ENCODE results near the gene ZFAND6. TPM values are rescaled to one million over a fixed set of nuclear protein-coding genes. Genes with fewer than 3 reads are reported as not detected.
"Not testable (repeated sequence)": the region's sequence is repeated elsewhere in the genome, so short reads cannot be mapped to it uniquely, and the experiment has no call there.

Gene ZFAND6
- total and polyA plus RNA-seq, 4 donors = 61.2 to 94.0 (median 75.5) TPM

DNA sequence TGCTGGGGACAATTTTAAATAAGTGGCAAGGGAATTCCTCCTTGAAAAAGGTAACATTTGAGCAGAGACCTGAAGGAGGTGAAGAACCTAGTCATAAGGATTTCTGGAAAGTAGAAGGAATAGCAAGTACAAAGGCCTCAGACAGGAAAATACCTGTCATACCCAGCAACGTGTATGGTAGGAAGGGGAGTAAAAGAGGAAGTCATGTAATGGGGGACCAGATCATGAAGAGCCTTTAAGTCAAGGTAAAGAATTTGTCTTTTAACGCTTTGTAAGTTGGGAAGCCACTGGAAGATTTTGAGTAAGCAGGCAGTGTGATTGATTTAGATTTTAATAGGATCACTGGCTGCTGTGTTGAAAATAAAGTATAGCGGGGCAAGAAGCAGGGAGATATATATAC lies 49.9 kb downstream of the ZFAND6 start:
- Histone ChIP-seq H3K9me3 (ENCODE audit: control insufficient read depth, low read length) (no peaks in the 10 kb centered on the region), H3K27ac (ENCODE audit: low read depth in 1 of 2, low read length in 2 of 2) (no peak overlapping the region), H3K36me3 (ENCODE audit: control insufficient read depth in 1 of 2, insufficient read depth in 2 of 2, low read length in 1 of 2) (no peaks in the 10 kb centered on the region), H3K4me1 (ENCODE audit: control insufficient read depth in 1 of 2, insufficient read depth in 2 of 2, low read length in 2 of 2) (no peaks in the 10 kb centered on the region), H3K27me3 (ENCODE audit: control insufficient read depth in 1 of 2, insufficient read depth in 2 of 2, low read length in 1 of 2) (no peaks in the 10 kb centered on the region), H3K4me3 (ENCODE audit: low read length in 2 of 2) (no peak overlapping the region)
- ATAC-seq (ENCODE audit: low FRiP score) (no peak), DNase-seq (no peak)
- 80 to 89% methylated on average over 3 of the region's 3 CpGs for WGBS, 2 donors
- intact Hi-C loops (cut with DNase I) = no loop called here

DNA sequence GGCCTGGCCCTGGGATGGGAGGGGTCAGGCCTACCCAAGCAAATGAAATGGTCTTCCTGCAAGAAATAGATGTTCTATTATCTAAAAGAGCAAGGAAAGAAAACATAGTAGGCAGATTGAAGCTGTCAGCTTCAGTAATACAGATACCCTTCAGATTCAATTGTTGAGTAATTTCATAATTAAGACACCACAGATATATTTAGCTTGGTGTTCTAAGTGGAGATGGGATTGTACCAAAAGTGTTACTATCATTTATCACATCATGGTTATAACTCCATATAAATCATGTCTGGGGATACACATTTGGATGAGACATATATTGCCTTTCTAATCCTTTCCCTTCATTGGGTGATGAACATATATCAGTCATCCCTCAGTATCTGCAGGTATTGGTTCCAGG lies 51.4 kb downstream of the ZFAND6 start:
- Histone ChIP-seq H3K27me3 (ENCODE audit: control insufficient read depth in 1 of 2, insufficient read depth in 2 of 2, low read length in 1 of 2) (no peaks in the 10 kb centered on the region), H3K9me3 (ENCODE audit: control insufficient read depth, low read length) (no peaks in the 10 kb centered on the region), H3K27ac (ENCODE audit: low read depth in 1 of 2, low read length in 2 of 2) (no peak overlapping the region), H3K36me3 (ENCODE audit: control insufficient read depth in 1 of 2, insufficient read depth in 2 of 2, low read length in 1 of 2) (no peaks in the 10 kb centered on the region), H3K4me1 (ENCODE audit: control insufficient read depth in 1 of 2, insufficient read depth in 2 of 2, low read length in 2 of 2) (no peaks in the 10 kb centered on the region), H3K4me3 (ENCODE audit: low read length in 2 of 2) (no peak overlapping the region)
- DNase-seq (no peak), ATAC-seq (ENCODE audit: low FRiP score) (no peak)
- intact Hi-C loops (cut with DNase I) = no loop called here

DNA sequence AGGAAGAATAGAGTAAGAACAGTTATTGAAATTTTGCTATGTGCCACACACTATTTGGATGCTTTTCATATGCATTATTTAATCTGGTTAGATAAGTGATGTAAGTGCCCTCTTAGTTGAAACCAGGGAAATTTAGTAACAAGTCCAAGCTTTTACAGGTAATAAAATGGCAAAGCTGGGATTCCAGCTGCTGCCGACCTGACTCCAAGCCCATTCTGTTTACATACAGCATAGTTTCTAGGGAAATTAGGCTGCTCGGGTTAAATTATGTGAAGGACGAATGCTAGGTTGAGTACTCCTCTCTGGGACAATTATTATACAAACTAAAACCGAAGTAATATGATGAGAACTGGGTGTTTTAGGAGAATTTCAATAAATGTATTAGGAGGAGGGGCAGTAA lies 54.6 kb downstream of the ZFAND6 start:
- intact Hi-C loops (cut with DNase I) = no loop called here
- H3K27ac ChIP-seq (ENCODE audit: low read depth in 1 of 2, low read length in 2 of 2) = no peak overlapping the region
- WGBS, 2 donors = 74 to 81% methylated on average over 4 of the region's 4 CpGs
- H3K27me3 ChIP-seq (ENCODE audit: control insufficient read depth in 1 of 2, insufficient read depth in 2 of 2, low read length in 1 of 2) = no peaks in the 10 kb centered on the region
- DNase-seq (no peak), ATAC-seq (ENCODE audit: low FRiP score) (no peak)
- H3K36me3 ChIP-seq (ENCODE audit: control insufficient read depth in 1 of 2, insufficient read depth in 2 of 2, low read length in 1 of 2) = no peaks in the 10 kb centered on the region
- no peaks in the 10 kb centered on the region for H3K4me1 ChIP-seq (ENCODE audit: control insufficient read depth in 1 of 2, insufficient read depth in 2 of 2, low read length in 2 of 2)
- no peaks in the 10 kb centered on the region for H3K9me3 ChIP-seq (ENCODE audit: control insufficient read depth, low read length)
- no peak overlapping the region for H3K4me3 ChIP-seq (ENCODE audit: low read length in 2 of 2)

DNA sequence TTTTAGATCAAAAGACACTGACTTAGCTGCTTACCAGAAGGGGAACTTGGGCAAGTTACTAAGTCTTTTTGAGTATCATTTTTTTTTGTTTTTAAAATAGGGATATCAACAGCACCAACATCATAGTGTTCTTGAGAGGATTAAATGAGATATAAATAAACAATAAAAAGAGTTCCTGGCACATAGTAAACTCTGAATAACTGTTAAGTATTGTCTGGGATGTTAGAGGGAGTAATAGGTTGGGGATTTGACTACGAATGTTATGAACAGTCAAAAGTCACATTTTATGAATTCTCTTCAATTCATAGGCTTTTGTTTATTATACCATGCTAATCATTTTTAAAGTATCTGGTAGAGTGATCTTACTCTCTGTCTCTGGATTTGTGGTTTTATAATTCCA lies 55.5 kb downstream of the ZFAND6 start:
- intact Hi-C loops (cut with DNase I) = no loop called here
- ATAC-seq (ENCODE audit: low FRiP score) (no peak), DNase-seq (no peak)
- no peaks in the 10 kb centered on the region for H3K4me1 ChIP-seq (ENCODE audit: control insufficient read depth in 1 of 2, insufficient read depth in 2 of 2, low read length in 2 of 2)
- H3K27ac ChIP-seq (ENCODE audit: low read depth in 1 of 2, low read length in 2 of 2) = no peak overlapping the region
- H3K4me3 ChIP-seq (ENCODE audit: low read length in 2 of 2) = no peak overlapping the region
- 92 to 97% methylated on average over 1 of the region's 1 CpG for WGBS, 2 donors
- H3K36me3 ChIP-seq (ENCODE audit: control insufficient read depth in 1 of 2, insufficient read depth in 2 of 2, low read length in 1 of 2) = no peaks in the 10 kb centered on the region
- H3K27me3 ChIP-seq (ENCODE audit: control insufficient read depth in 1 of 2, insufficient read depth in 2 of 2, low read length in 1 of 2) = no peaks in the 10 kb centered on the region
- H3K9me3 ChIP-seq (ENCODE audit: control insufficient read depth, low read length) = no peaks in the 10 kb centered on the region

DNA sequence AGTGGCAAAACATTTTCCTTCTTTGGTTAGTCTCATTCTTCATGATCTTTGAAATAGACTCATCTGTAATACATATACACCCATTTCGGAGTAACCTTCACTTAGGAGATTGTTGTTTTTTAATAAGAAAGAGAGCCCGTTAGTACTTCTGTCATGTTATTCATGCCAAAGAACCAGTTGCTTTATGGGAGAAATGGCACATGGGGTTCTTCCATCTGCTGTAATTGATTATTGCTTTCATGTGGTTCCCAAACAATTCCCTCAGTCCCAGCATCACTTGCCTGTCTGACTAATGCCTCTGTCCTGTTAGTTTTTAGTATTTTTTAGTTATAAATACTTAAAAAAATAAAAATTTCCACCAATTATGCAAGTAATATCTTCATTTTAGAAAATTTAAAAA lies 59.5 kb downstream of the ZFAND6 start:
- no peak overlapping the region for H3K27ac ChIP-seq (ENCODE audit: low read depth in 1 of 2, low read length in 2 of 2)
- H3K9me3 ChIP-seq (ENCODE audit: control insufficient read depth, low read length) = no peaks in the 10 kb centered on the region
- no peaks in the 10 kb centered on the region for H3K4me1 ChIP-seq (ENCODE audit: control insufficient read depth in 1 of 2, insufficient read depth in 2 of 2, low read length in 2 of 2)
- peaks cover 4 to 5% of the 10 kb centered on the region in 2 donors for H3K36me3 ChIP-seq (ENCODE audit: control insufficient read depth in 1 of 2, insufficient read depth in 2 of 2, low read length in 1 of 2)
- ATAC-seq (ENCODE audit: low FRiP score) = no peak
- no peaks in the 10 kb centered on the region for H3K27me3 ChIP-seq (ENCODE audit: control insufficient read depth in 1 of 2, insufficient read depth in 2 of 2, low read length in 1 of 2)
- WGBS, 2 donors = 96 to 98% methylated on average over 2 of the region's 2 CpGs
- H3K4me3 ChIP-seq (ENCODE audit: low read length in 2 of 2) = no peak overlapping the region
- intact Hi-C loops (cut with DNase I) = no loop called here
- no peak for DNase-seq

DNA sequence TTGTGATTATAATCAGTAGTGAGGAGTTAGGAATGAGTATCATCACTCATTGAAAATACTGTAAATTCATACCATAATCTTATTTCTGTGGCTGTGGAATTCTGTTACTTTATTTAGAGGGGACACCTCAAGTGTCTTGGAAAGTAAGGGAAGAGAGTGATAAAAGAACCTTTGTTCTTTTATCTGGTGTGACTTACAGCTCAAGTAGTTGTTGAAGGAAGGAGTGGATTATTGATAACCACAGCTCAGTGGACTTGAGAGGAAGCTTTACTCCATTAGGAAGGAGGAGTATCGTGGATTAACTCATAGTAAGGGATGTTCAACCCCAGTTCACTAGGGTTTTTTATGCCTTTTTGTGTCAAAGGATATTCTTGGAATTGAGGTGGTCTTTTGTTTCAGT lies 61.2 kb downstream of the ZFAND6 start:
- Histone ChIP-seq H3K4me1 (ENCODE audit: control insufficient read depth in 1 of 2, insufficient read depth in 2 of 2, low read length in 2 of 2) (no peaks in the 10 kb centered on the region), H3K27ac (ENCODE audit: low read depth in 1 of 2, low read length in 2 of 2) (no peak overlapping the region), H3K27me3 (ENCODE audit: control insufficient read depth in 1 of 2, insufficient read depth in 2 of 2, low read length in 1 of 2) (no peaks in the 10 kb centered on the region), H3K4me3 (ENCODE audit: low read length in 2 of 2) (no peak overlapping the region), H3K36me3 (ENCODE audit: control insufficient read depth in 1 of 2, insufficient read depth in 2 of 2, low read length in 1 of 2) (peaks cover 4 to 5% of the 10 kb centered on the region in 2 donors), H3K9me3 (ENCODE audit: control insufficient read depth, low read length) (no peaks in the 10 kb centered on the region)
- DNase-seq (no peak), ATAC-seq (ENCODE audit: low FRiP score) (no peak)
- intact Hi-C loops (cut with DNase I) = no loop called here
- 93% methylated on average over 1 of the region's 1 CpG for WGBS, 2 donors

DNA sequence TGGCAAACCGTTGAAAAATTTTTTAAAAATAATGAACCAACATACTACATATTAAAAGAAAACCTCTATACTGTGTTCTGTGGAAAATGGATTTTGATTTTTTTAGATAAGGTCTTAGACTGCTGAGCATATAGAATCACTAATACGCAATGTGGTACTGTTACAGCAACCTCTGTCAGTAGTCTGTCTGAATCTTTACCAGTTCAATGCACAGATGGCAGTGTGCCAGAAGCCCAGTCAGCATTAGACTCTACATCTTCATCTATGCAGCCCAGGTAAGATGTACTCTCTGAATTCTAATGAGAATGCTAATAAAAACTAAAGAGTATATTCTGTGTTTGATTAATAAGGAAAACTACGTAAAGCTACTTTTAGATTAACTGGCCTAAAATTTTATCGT lies 62.1 kb downstream of the ZFAND6 start:
- Histone ChIP-seq H3K27me3 (ENCODE audit: control insufficient read depth in 1 of 2, insufficient read depth in 2 of 2, low read length in 1 of 2) (no peaks in the 10 kb centered on the region), H3K27ac (ENCODE audit: low read depth in 1 of 2, low read length in 2 of 2) (no peak overlapping the region), H3K4me1 (ENCODE audit: control insufficient read depth in 1 of 2, insufficient read depth in 2 of 2, low read length in 2 of 2) (no peaks in the 10 kb centered on the region), H3K9me3 (ENCODE audit: control insufficient read depth, low read length) (no peaks in the 10 kb centered on the region), H3K4me3 (ENCODE audit: low read length in 2 of 2) (no peak overlapping the region), H3K36me3 (ENCODE audit: control insufficient read depth in 1 of 2, insufficient read depth in 2 of 2, low read length in 1 of 2) (peaks cover 4 to 5% of the 10 kb centered on the region in 2 donors)
- intact Hi-C loops (cut with DNase I) = no loop called here
- DNase-seq (no peak), ATAC-seq (ENCODE audit: low FRiP score) (no peak)
- WGBS, 2 donors = 88 to 92% methylated on average over 4 of the region's 4 CpGs

DNA sequence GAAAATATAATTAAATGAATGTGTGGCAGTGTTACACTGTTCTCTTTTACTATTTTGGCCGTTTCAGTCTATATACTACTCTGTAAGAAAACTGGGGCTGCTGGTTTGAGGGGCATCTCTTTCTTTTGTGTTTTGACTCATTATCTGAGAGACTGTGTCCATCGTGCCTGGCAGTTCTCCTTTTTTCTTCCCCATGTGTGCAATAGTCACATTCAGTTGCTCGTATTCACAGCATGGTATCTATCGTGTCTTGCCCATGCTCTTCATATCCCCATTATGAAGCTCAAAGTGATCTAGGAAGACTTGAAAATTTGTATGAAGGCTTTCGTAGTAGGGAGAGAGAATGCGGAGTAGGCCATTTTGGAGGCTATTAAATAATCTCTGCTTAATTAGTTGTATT lies 63.6 kb downstream of the ZFAND6 start:
- Histone ChIP-seq H3K27ac (ENCODE audit: low read depth in 1 of 2, low read length in 2 of 2) (no peak overlapping the region), H3K9me3 (ENCODE audit: control insufficient read depth, low read length) (no peaks in the 10 kb centered on the region), H3K36me3 (ENCODE audit: control insufficient read depth in 1 of 2, insufficient read depth in 2 of 2, low read length in 1 of 2) (peaks cover 4 to 5% of the 10 kb centered on the region in 2 donors), H3K4me1 (ENCODE audit: control insufficient read depth in 1 of 2, insufficient read depth in 2 of 2, low read length in 2 of 2) (no peaks in the 10 kb centered on the region), H3K4me3 (ENCODE audit: low read length in 2 of 2) (no peak overlapping the region), H3K27me3 (ENCODE audit: control insufficient read depth in 1 of 2, insufficient read depth in 2 of 2, low read length in 1 of 2) (no peaks in the 10 kb centered on the region)
- no peak for ATAC-seq (ENCODE audit: low FRiP score)
- 93 to 94% methylated on average over 6 of the region's 6 CpGs for WGBS, 2 donors
- DNase-seq = no peak
- intact Hi-C loops (cut with DNase I) = no loop called here

DNA sequence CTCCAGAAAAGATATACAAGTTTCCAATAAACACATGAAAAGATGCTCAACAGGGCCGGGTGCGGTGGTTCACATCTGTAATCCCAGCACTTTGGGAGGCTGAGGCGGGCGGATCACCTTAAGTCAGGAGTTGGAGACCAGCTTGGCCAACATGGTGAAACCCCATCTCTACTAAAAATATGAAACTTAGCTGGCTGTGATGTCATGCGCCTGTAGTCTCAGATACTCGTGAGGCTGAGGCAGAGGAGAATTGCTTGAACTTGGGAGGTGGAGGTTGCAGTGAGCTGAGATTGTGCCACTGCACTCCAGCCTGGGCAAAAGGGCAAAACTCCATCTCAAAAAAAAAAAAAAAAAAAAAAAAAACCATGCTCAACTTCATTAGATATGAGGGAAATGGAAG lies 67.8 kb downstream of the ZFAND6 start:
- H3K36me3 ChIP-seq (ENCODE audit: control insufficient read depth in 1 of 2, insufficient read depth in 2 of 2, low read length in 1 of 2) = not testable (repeated sequence)

More for the DNA sequence above, 67.8 kb downstream of the ZFAND6 start:
- H3K9me3 ChIP-seq (ENCODE audit: control insufficient read depth, low read length); DNase-seq; H3K27ac ChIP-seq (ENCODE audit: low read depth in 1 of 2, low read length in 2 of 2); H3K4me1 ChIP-seq (ENCODE audit: control insufficient read depth in 1 of 2, insufficient read depth in 2 of 2, low read length in 2 of 2); H3K4me3 ChIP-seq (ENCODE audit: low read length in 2 of 2); ATAC-seq (ENCODE audit: low FRiP score); intact Hi-C loops (cut with DNase I); H3K27me3 ChIP-seq (ENCODE audit: control insufficient read depth in 1 of 2, insufficient read depth in 2 of 2, low read length in 1 of 2): not testable (repeated sequence)
- 98 to 99% methylated on average over 6 of the region's 6 CpGs for WGBS, 2 donors

Measured in aorta (tissue), 5 donors.